K562 (cell line): ENCODE data around the gene FA2H.

Source experiments
- ADNP ChIP-seq: fragments of 200-800 bp; sonication (Bioruptor generic); IDR thresholded peaks from 2 replicates; pipeline ENCODE4 v1.6.1; 2016; ENCODE audit warnings: missing genetic modification characterization, missing compliant biosample characterization
- CREB3 ChIP-seq: fragments of 450-650 bp; conservative IDR thresholded peaks from 2 replicates; pipeline ENCODE4 v1.6.1; 2016; ENCODE audit warnings: missing genetic modification characterization, low read depth, mild to moderate bottlenecking, missing compliant biosample characterization, moderate library complexity
- CTCF ChIP-seq, 3 experiments: IDR thresholded peaks in 2 of 3; conservative IDR thresholded peaks in 1 of 3; 2 replicates each; pipeline ENCODE4 v1.5.1; 2011 to 2012; ENCODE audit warnings: low read length in 3 of 3, mild to moderate bottlenecking in 3 of 3, control low read depth in 2 of 3, improper control_type of control experiment in 1 of 3, inconsistent platforms in 1 of 3, low read depth in 1 of 3, mixed read lengths in 1 of 3, moderate library complexity in 1 of 3; ENCODE audit not compliant: insufficient read depth in 2 of 3
- MAFK ChIP-seq: IDR thresholded peaks from 2 replicates; pipeline ENCODE4 v1.6.1; 2011; ENCODE audit warnings: low read length, improper control_type of control experiment
- ZBTB11 ChIP-seq, 3 experiments: fragments of 200-800 bp in 1 of 3; fragments of 250-450 bp in 1 of 3; fragments of 450-650 bp in 1 of 3; sonication (Bioruptor Pico) in 1 of 3; sonication (Bioruptor generic) in 1 of 3; formaldehyde crosslinking in 1 of 3; IDR thresholded peaks; 2 replicates each; pipeline versions ENCODE4 v1.6.1 to v1.8.0; 2016 to 2022; ENCODE audit warnings: mild to moderate bottlenecking in 2 of 3, missing genetic modification characterization in 2 of 3, missing compliant biosample characterization in 1 of 3, moderate library complexity in 1 of 3

DNA sequence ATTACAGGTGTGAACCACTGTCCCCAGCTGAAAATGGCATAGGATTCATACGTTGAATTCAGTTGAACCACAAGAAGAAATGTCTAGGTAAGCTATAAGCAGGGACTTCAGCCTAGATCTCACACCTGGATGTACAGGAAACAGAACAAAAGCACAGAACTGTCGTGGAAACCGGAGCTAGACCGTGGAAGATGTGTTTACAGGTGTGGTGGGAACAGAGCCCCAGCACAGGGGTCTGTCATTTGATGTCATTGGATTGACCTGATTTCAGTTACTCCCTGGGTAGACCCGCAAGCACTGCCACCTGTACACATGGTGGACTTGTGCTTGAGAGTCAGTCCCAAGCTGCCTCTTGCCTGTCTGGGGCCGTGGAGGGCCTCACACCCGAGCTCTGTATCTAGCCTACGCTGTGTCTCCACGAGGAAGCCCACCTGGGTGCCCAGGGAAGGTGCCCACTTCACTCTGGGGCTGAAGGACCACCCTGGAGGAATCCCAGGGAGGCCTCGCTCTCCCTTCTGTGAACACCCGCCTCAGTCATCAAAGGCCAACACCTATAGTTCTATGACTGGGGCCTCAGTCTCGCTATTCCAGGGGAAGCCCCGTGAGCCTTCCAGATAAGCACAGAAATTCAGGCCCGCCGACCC lies 41.8 kb downstream of the FA2H start:
- TF ChIP-seq CTCF (IDR thresholded peaks at IDR 0.05 in 2 of 3, conservative IDR thresholded peaks at IDR 0.05 in 1 of 3; ENCODE audit: insufficient read depth in 2 of 3, low read depth in 1 of 3, low read length in 3 of 3), result no peak
- no peak for TF ChIP-seq MAFK
- TF ChIP-seq ADNP (tag), result no peak
- no peak for TF ChIP-seq CREB3 (tag)
- TF ChIP-seq ZBTB11 (CRISPR knock-in tag; IDR thresholded peaks at IDR 0.05), result no peak
